OCI-LY3 (cell line): Measurements from ENCODE around the gene OBP2B.

Source experiments
- EZH2phosphoT487 ChIP-seq: fragments of 200-600 bp; shearing (Covaris generic); IDR thresholded peaks from 2 replicates; pipeline ENCODE4 v1.6.1; 2018; ENCODE audit warnings: antibody characterized with exemption, mixed run types, low read depth
- TF ChIP-seq, protein P1 (sequence below): fragments of 200-600, 300-600 bp; sonication (generic); IDR thresholded peaks from 2 replicates; pipeline ENCODE4 v1.5.1; 2014; ENCODE audit warnings: antibody characterized with exemption, low read length, low read depth

DNA sequence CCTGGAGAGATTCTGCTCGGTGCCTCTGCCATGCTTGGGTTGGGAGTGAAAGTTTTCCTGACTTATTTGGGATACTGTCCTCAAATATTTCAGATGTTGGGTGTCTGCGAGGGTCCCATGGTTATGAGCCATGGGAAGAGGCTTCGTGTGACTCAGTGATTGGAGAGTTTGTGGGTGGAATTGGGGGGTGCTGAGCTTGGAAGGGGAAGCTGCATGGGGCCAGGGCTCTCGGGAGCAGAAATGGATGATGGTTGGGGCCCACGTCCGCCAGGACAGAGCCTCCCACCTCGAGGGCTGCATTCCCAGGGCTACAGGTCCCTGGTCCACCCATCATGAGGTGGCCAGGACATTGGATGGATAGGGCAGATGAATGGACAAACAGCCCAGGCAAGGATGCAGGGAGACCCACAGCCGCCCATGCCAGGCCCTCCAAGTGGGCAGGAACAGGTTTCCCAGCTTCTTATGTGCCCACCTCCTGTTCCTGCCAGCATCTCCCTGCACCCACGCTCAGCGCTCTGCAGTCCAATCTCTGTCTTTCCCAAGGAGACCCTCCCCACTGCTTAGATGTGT is 5.5 kb downstream of the OBP2B start:
- TF ChIP-seq, protein P1, sequence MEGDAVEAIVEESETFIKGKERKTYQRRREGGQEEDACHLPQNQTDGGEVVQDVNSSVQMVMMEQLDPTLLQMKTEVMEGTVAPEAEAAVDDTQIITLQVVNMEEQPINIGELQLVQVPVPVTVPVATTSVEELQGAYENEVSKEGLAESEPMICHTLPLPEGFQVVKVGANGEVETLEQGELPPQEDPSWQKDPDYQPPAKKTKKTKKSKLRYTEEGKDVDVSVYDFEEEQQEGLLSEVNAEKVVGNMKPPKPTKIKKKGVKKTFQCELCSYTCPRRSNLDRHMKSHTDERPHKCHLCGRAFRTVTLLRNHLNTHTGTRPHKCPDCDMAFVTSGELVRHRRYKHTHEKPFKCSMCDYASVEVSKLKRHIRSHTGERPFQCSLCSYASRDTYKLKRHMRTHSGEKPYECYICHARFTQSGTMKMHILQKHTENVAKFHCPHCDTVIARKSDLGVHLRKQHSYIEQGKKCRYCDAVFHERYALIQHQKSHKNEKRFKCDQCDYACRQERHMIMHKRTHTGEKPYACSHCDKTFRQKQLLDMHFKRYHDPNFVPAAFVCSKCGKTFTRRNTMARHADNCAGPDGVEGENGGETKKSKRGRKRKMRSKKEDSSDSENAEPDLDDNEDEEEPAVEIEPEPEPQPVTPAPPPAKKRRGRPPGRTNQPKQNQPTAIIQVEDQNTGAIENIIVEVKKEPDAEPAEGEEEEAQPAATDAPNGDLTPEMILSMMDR: no peak
- TF ChIP-seq EZH2phosphoT487: no peak
